ENCODE data around the gene IL22RA1. TPM values are rescaled to one million over a fixed set of nuclear protein-coding genes. Genes with fewer than 3 reads are reported as not detected.

Gene IL22RA1
- total and polyA plus RNA-seq, 9 of the 15 experiments (the other 6 are each of a cell fraction or from before 2014, with no cell fraction given), result not detected

GRCh38 chr1:24119859-24120756, 22.8 kb downstream of the IL22RA1 start (continued):
- peak; percentile 21 to 45; a peak in 2 of 4 replicates for TF ChIP-seq NRF1 (conservative IDR thresholded peaks at IDR 0.05 in 1 of 2, IDR thresholded peaks at IDR 0.05 in 1 of 2)
- TF ChIP-seq GABPB1 (CRISPR knock-in tag; IDR thresholded peaks at IDR 0.05), result no peak
- 0 out of 2 replicates have a peak, but pooled peaks have one; percentile 22 for TF ChIP-seq ZBTB1 (CRISPR knock-in tag; IDR thresholded peaks at IDR 0.05; ENCODE audit: borderline replicate concordance, low read depth)

- no peak overlapping the region for H3K27ac ChIP-seq (ENCODE audit: extremely low read depth, low read depth, low read length)
- 0% methylated on average over 5 of the region's 5 CpGs for WGBS (ENCODE audit: insufficient coverage, low coverage, missing lambda C conversion rate)
- no peak for FAIRE-seq
- intact Hi-C loops (cut with micrococcal nuclease) (no loop called here), in situ Hi-C loops (cut with MboI) (no loop called here)
- H3K27me3 ChIP-seq (ENCODE audit: control insufficient read depth in 2 of 2, insufficient read depth in 2 of 2, low read length in 2 of 2), result peaks cover 26 to 81% of the 10 kb centered on the region in 2 experiments
- no peak for ATAC-seq
- H3K4me1 ChIP-seq (replicated peaks in 1 of 2; ENCODE audit: control insufficient read depth in 2 of 2, insufficient read depth in 2 of 2, low read length in 2 of 2), result no peaks in the 10 kb centered on the region; a peak in 1 of 5 replicates
- TF ChIP-seq BRF1 (IDR thresholded peaks at IDR 0.05; ENCODE audit: borderline replicate concordance, extremely low read depth, insufficient read length), result no peak
- TF ChIP-seq HDAC6 (IDR thresholded peaks at IDR 0.05; ENCODE audit: low read depth, low read length), result no peak
- TF ChIP-seq BDP1 (IDR thresholded peaks at IDR 0.05; ENCODE audit: insufficient read depth, insufficient read length), result no peak
- no peak for TF ChIP-seq CBFA2T3 (IDR thresholded peaks at IDR 0.05)
- no peak for TF ChIP-seq ZNF79 (CRISPR knock-in tag; IDR thresholded peaks at IDR 0.05; ENCODE audit: low read depth)
- no peak for TF ChIP-seq UBTF (IDR thresholded peaks at IDR 0.05; ENCODE audit: borderline replicate concordance in 1 of 2, low read depth in 2 of 2, low read length in 2 of 2)
- TF ChIP-seq E4F1 (CRISPR knock-in tag; IDR thresholded peaks at IDR 0.05; ENCODE audit: borderline replicate concordance), result no peak
- no peak for TF ChIP-seq ZNF274 (IDR thresholded peaks at IDR 0.05; ENCODE audit: borderline replicate concordance, low read depth, low read length)
- no peak for TF ChIP-seq WHSC1 (IDR thresholded peaks at IDR 0.05; ENCODE audit: low read length)
- peaks cover 12% of the 10 kb centered on the region for H4K20me1 ChIP-seq (replicated peaks; ENCODE audit: control insufficient read depth, insufficient read depth, low read length)
- H2AFZ ChIP-seq (ENCODE audit: low read depth, low read length), result no peak overlapping the region
- no peak overlapping the region for H3K4me3 ChIP-seq
- ChIA-PET CTCF (ENCODE audit: low intra/inter-chr PET ratio) (no interaction called here), POLR2A (interaction anchor here (0.8 to 1.5 kb wide), 3 partner anchors 8 to 30 kb away, joined by 3 to 4 read pairs (median 3); partner anchors contain the start of gene MYOM3)
- H3K79me2 ChIP-seq (ENCODE audit: control insufficient read depth, insufficient read depth, low read length), result no peaks in the 10 kb centered on the region
- H3K9ac ChIP-seq (ENCODE audit: insufficient read depth in 1 of 2, low read depth in 2 of 2, low read length in 2 of 2), result no peak overlapping the region
- BruUV-seq (replicated peaks), result no TSS peak
- H3K9me3 ChIP-seq (replicated peaks; ENCODE audit: control insufficient read depth, insufficient read depth, low read depth, low read length), result no peaks in the 10 kb centered on the region
- no peaks in the 10 kb centered on the region for H3K36me3 ChIP-seq (ENCODE audit: control insufficient read depth, insufficient read depth, low read length)
- H3K4me2 ChIP-seq (ENCODE audit: insufficient read depth, low read length), result no peak overlapping the region
- no peak for DNase-seq (ENCODE audit: extremely low read depth in 1 of 4, low spot score in 3 of 4)
- no peaks in the 10 kb centered on the region for H3K9me1 ChIP-seq (ENCODE audit: control insufficient read depth, insufficient read depth, low read length)
Measured at GRCh38 chr1:24119489-24119858, 23.5 kb downstream of the IL22RA1 start.

Measured in K562 (cell line).